LNCAP (cell line): ENCODE data around the gene NFIB.

ENCODE experiments used
- TF ChIP-seq, protein P1 (sequence below): fragments of 450-650 bp; IDR thresholded peaks from 2 replicates; pipeline ENCODE4 v1.5.1; 2017; ENCODE audit warnings: mild to moderate bottlenecking

NFIB gene

DNA sequence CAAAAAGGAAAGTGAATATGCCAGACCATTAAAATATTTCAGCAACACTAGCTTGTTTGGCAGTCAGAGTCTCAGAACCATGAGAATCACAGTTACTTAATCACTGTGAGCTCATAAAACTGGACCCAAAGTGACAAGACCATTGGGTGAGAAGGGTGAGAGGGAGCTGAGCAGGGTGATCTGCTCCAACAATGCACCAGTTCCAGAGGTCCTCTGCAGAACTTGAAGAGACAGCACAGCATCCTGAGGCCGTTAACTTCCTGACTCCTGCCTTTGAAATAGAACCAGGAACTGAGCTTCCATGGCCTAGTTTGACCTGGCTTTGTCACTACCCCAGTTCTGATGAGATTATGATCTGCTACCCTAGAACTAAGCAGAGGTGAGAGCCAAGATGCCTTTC, 57.4 kb downstream of the NFIB start:
- TF ChIP-seq, protein P1, sequence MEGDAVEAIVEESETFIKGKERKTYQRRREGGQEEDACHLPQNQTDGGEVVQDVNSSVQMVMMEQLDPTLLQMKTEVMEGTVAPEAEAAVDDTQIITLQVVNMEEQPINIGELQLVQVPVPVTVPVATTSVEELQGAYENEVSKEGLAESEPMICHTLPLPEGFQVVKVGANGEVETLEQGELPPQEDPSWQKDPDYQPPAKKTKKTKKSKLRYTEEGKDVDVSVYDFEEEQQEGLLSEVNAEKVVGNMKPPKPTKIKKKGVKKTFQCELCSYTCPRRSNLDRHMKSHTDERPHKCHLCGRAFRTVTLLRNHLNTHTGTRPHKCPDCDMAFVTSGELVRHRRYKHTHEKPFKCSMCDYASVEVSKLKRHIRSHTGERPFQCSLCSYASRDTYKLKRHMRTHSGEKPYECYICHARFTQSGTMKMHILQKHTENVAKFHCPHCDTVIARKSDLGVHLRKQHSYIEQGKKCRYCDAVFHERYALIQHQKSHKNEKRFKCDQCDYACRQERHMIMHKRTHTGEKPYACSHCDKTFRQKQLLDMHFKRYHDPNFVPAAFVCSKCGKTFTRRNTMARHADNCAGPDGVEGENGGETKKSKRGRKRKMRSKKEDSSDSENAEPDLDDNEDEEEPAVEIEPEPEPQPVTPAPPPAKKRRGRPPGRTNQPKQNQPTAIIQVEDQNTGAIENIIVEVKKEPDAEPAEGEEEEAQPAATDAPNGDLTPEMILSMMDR, result no peak

GRCh38 chr9:14251154-14252071, 62.5 kb downstream of the NFIB start:
- TF ChIP-seq, protein P1, result no peak

- TF ChIP-seq, protein P1, result no peak
Measured at GRCh38 chr9:14250794-14251153, 63.2 kb downstream of the NFIB start.

- TF ChIP-seq, protein P1, result no peak
Measured at GRCh38 chr9:14249527-14249926, 64.4 kb downstream of the NFIB start.

- TF ChIP-seq, protein P1, result no peak
Measured at GRCh38 chr9:14248149-14248548, 65.8 kb downstream of the NFIB start.

DNA sequence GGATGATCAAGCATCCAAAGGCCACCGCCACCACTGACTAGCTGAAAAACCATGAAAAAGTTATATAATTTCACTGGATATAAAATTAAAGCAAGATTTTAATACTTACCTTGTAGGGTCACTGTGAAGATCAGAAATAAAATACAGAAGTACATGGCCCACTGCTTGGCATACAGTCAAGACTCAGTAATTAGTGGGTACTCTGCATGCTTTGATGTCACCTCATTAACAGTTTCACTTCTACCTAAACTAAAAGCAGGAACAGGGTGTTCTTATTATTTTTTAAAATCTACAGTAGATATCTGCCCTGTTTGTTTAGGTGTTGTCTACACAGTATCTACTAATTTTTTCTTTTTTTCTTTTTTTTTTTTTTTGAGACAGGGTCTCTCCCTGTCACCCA, 66.4 kb downstream of the NFIB start:
- TF ChIP-seq, protein P1, result no peak

DNA sequence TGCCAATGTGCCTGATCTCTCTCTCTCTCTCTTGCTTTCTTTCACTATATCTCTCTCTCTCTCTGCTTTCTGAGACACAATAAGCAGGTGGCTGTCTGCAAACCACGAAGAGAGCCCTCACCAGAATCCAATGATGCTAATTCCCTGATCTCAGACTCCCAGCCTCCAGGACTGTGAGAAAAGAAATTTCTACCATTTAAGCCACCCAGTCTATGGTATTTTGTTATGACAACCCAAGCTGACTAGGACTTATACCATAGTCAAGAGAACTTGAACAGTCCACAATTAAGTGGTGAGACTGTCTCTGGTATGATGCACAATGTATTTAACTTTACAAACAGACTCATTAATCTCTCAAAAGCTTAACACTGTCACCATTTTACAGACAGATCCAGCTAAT, 67.0 kb downstream of the NFIB start:
- TF ChIP-seq, protein P1, result no peak
